Sigmoid colon (tissue), 7 donors: Measurements from ENCODE around the gene MFAP1. TPM values are rescaled to one million over a fixed set of nuclear protein-coding genes. Genes with fewer than 3 reads are reported as not detected.
A peak's percentile ranks its signal among the peaks of the same experiment; 100 is the strongest.

Experiments used
- DNase-seq: peaks from one replicate; pipeline ENCODE4 v3.0.0-alpha.2; 2019
- H3K27ac ChIP-seq, 4 donors: fragments of 200-600 bp; sonication (generic); one replicate each; pipeline ENCODE4 v1.5.1; 2016 to 2019; ENCODE audit warnings: mild to moderate bottlenecking in 1 of 4
- H3K27me3 ChIP-seq, 3 donors: fragments of 200-600 bp; sonication (generic); one replicate each; pipeline ENCODE4 v1.5.1; 2019; ENCODE audit warnings: mild to moderate bottlenecking in 1 of 3
- H3K36me3 ChIP-seq, 4 donors: fragments of 200-600 bp; sonication (generic); one replicate each; pipeline ENCODE4 v1.5.1; 2016 to 2019
- H3K4me1 ChIP-seq, 4 donors: fragments of 200-600 bp; sonication (generic); one replicate each; pipeline ENCODE4 v1.5.1; 2017 to 2019
- H3K4me3 ChIP-seq, 4 donors: fragments of 200-600 bp; sonication (generic); one replicate each; pipeline ENCODE4 v1.5.1; 2017 to 2019; ENCODE audit warnings: mild to moderate bottlenecking in 2 of 4, moderate library complexity in 1 of 4
- H3K9me3 ChIP-seq, 4 donors: fragments of 200-600 bp in 3 of 4; sonication (generic) in 3 of 4; one replicate each; pipeline versions ENCODE4 v1.5.1 to v1.6.1; 2013 to 2019
- EP300 ChIP-seq, 4 donors: sonication (generic); formaldehyde crosslinking; IDR thresholded peaks; one replicate each; pipeline ENCODE4 v1.6.1; 2017; ENCODE audit warnings: antibody characterized with exemption in 4 of 4
- POLR2A ChIP-seq, 2 donors: fragments of 450-650 bp; IDR thresholded peaks; one replicate each; pipeline ENCODE4 v1.6.1; 2016; ENCODE audit warnings: antibody characterized with exemption in 2 of 2, mild to moderate bottlenecking in 2 of 2, moderate library complexity in 2 of 2
- POLR2AphosphoS5 ChIP-seq, 4 donors: sonication (generic); formaldehyde crosslinking; IDR thresholded peaks; one replicate each; pipeline ENCODE4 v1.6.1; 2017; ENCODE audit warnings: antibody characterized with exemption in 4 of 4
- WGBS, 2 donors: extraction: QIAGEN DNeasy Blood & Tissue Kit; methylation state at CpG; one replicate each; pipeline ENCODE4 v1.1.7; 2013; 5-methylcytosine and 5-hydroxymethylcytosine counted together
- intact Hi-C: fragments of 100-400 bp; cut with DNase I; formaldehyde crosslinking; loops from one replicate; pipeline ENCODE4 v1.15.1; 2023
- polyA plus RNA-seq, 3 donors: library from polyadenylated mRNA; stranded (reverse); fragments of 200-250 nt; gene quantifications; one replicate each; pipeline ENCODE4 v1.2.3, GENCODE V29; 2013
- small RNA-seq, 3 donors: library from RNA; depleted of rRNA; stranded (forward); fragments of <200 nt; gene quantifications; one replicate each; pipeline ENCODE3, GENCODE V24; 2016
- total RNA-seq, 4 donors: library from RNA; depleted of rRNA; stranded (reverse); fragments of >200 nt; gene quantifications; one replicate each; pipeline ENCODE4 v1.1.0, GENCODE V29; 2016
- TF ChIP-seq, protein P1 (sequence below), 4 experiments: fragments of 450-650 bp in 3 of 4; fragments of 200-600 bp in 1 of 4; IDR thresholded peaks; one replicate each; pipeline ENCODE4 v1.5.1; 2016 to 2019; ENCODE audit warnings: antibody characterized with exemption in 4 of 4, mild to moderate bottlenecking in 3 of 4, moderate library complexity in 2 of 4
- donor health status: healthy with polysubstance abuse.
- donor health status: Bipolar disorder and iron deficiency.
- donor health status: healthy.

MFAP1 gene
- total and polyA plus RNA-seq, 7 donors, result 12.7 to 27.0 (median 20.0) TPM

DNA sequence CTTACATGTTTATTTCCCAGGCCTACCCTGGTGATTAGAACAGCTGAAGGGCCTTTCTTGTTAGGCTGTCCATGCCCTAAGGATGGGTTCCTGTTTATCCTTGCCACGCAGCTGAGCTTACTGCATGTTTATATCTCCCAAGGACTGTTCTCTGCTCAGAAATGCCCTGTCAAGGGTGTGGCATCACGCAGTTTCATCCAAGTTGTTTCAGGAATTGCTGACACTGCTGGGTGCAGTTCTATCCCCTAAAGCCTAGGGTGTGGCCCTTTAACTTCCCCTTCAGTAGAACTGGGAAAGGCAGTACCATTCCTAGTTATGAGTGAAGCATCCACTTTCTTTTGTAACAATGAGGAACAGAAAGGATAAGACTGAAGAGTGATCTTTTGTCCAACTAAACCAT lies 52.7 kb downstream of the MFAP1 start:
- Histone ChIP-seq H3K4me3 (no peak overlapping the region), H3K36me3 (peaks cover 31 to 68% (median 45%) of the 10 kb centered on the region in 4 donors), H3K27ac (no peak overlapping the region), H3K9me3 (no peaks in the 10 kb centered on the region), H3K4me1 (peaks cover 0 to 10% (median 8%) of the 10 kb centered on the region in 4 donors), H3K27me3 (no peaks in the 10 kb centered on the region)
- intact Hi-C loops, result no loop called here
- TF ChIP-seq POLR2A (IDR thresholded peaks at IDR 0.05) (no peak), POLR2AphosphoS5 (IDR thresholded peaks at IDR 0.05) (no peak), EP300 (IDR thresholded peaks at IDR 0.05) (no peak)
- TF ChIP-seq, protein P1, sequence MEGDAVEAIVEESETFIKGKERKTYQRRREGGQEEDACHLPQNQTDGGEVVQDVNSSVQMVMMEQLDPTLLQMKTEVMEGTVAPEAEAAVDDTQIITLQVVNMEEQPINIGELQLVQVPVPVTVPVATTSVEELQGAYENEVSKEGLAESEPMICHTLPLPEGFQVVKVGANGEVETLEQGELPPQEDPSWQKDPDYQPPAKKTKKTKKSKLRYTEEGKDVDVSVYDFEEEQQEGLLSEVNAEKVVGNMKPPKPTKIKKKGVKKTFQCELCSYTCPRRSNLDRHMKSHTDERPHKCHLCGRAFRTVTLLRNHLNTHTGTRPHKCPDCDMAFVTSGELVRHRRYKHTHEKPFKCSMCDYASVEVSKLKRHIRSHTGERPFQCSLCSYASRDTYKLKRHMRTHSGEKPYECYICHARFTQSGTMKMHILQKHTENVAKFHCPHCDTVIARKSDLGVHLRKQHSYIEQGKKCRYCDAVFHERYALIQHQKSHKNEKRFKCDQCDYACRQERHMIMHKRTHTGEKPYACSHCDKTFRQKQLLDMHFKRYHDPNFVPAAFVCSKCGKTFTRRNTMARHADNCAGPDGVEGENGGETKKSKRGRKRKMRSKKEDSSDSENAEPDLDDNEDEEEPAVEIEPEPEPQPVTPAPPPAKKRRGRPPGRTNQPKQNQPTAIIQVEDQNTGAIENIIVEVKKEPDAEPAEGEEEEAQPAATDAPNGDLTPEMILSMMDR (IDR thresholded peaks at IDR 0.05), result no peak
- no peak for DNase-seq
- WGBS, 2 donors, result 19 to 56% methylated on average over 2 of the region's 2 CpGs

DNA sequence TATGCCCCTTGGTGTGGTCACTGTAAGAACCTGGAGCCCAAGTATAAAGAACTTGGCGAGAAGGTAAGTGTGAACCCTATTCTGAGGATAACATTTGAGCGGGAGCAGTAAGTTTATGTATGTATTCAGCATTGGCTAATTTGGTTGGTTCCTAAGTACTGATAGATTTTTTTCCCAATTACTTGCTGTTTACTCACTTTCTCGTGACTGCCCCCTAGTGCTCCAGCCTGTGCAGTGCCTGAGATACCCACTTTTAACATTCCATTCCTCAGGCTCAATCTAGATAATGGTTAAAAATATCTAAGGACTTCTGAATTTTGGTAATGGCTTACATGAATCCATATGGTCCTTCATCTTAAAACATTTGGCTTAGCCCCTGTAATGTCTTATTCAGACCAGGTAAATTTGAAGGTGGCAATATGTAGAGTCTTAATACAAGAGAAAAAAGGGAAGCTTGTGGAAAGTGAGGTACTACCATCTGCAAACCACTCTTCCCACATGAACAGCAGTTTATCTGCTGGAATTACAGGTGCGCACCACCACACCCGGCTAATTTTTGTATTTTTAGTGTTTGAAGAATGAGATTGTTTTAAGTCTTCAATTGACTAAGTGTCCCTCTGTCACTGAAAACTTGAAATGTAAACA lies 54.8 kb downstream of the MFAP1 start:
- no peaks in the 10 kb centered on the region for H3K4me1 ChIP-seq
- TF ChIP-seq, protein P1 (IDR thresholded peaks at IDR 0.05), result peak; percentile 12 to 77 (median 72)
- no peak for TF ChIP-seq EP300 (IDR thresholded peaks at IDR 0.05)
- H3K27me3 ChIP-seq, result no peaks in the 10 kb centered on the region
- intact Hi-C loops, result no loop called here
- WGBS, 2 donors, result 59 to 68% methylated on average over 5 of the region's 5 CpGs
- no peak overlapping the region for H3K27ac ChIP-seq
- no peak overlapping the region for H3K4me3 ChIP-seq
- no peaks in the 10 kb centered on the region for H3K9me3 ChIP-seq
- DNase-seq, result no peak
- H3K36me3 ChIP-seq, result peaks cover 46 to 89% (median 62%) of the 10 kb centered on the region in 4 donors

DNA sequence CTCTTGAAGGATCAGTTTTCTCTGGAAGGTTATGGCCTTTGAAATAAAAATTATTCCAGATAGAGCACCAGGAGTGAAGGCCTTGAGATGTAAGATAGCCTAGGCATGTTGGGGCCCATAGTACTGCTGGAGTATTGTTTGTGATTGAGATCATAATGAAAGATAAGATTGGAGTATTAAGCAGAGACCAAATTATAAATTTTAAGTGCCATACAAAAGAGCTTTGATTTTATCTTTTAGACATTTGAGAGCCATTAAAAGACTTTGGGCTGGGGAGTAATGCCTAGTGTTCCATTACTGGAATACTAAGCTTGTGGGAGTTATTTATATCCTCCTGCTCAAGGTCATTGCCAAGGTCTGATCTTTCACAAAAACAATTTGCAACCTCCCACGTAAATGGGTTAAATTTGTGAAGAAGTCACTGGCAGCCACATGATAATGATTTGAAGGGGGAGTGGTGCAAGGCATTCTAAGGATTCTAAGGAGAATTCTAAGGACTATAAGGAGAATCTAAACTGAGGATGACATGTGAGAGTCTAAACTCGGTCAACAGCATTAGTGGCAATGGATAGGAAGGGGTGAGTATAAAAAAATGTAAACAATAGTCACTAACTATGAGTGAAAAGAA lies 60.6 kb downstream of the MFAP1 start:
- intact Hi-C loops, result no loop called here
- peak overlapping the region in 1 of 4 donors; percentile 46 for H3K27ac ChIP-seq
- no peaks in the 10 kb centered on the region for H3K9me3 ChIP-seq
- no peaks in the 10 kb centered on the region for H3K4me1 ChIP-seq
- peaks cover 41 to 100% (median 63%) of the 10 kb centered on the region in 4 donors for H3K36me3 ChIP-seq
- no peaks in the 10 kb centered on the region for H3K27me3 ChIP-seq
- DNase-seq, result no peak
- TF ChIP-seq POLR2A (IDR thresholded peaks at IDR 0.05) (no peak), POLR2AphosphoS5 (IDR thresholded peaks at IDR 0.05) (no peak), EP300 (IDR thresholded peaks at IDR 0.05) (no peak)
- TF ChIP-seq, protein P1 (IDR thresholded peaks at IDR 0.05), result no peak
- H3K4me3 ChIP-seq, result no peak overlapping the region
- WGBS, 2 donors, result 80 to 86% methylated on average over 2 of the region's 2 CpGs

DNA sequence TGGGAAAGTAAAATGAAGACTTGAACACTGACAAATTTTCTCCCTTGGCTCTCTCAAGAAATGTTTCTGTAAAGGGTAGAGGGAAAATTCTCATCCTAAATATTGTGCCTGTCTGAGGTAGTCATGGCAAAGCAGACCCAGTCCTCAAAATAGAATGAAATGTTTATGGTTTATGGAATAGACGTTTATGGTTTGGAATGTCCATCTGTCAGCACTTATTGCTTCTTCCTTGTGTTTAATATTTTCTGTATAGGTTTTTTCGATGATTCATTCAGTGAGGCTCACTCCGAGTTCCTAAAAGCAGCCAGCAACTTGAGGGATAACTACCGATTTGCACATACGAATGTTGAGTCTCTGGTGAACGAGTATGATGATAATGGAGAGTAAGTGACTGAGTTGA lies 61.7 kb downstream of the MFAP1 start:
- no peaks in the 10 kb centered on the region for H3K9me3 ChIP-seq
- TF ChIP-seq EP300 (IDR thresholded peaks at IDR 0.05) (no peak), POLR2A (IDR thresholded peaks at IDR 0.05) (no peak), POLR2AphosphoS5 (IDR thresholded peaks at IDR 0.05) (no peak)
- TF ChIP-seq, protein P1 (IDR thresholded peaks at IDR 0.05), result no peak
- H3K36me3 ChIP-seq, result peaks cover 35 to 100% (median 62%) of the 10 kb centered on the region in 4 donors
- no peaks in the 10 kb centered on the region for H3K27me3 ChIP-seq
- H3K4me1 ChIP-seq, result no peaks in the 10 kb centered on the region
- WGBS, 2 donors, result 78 to 79% methylated on average over 6 of the region's 6 CpGs
- no peak overlapping the region for H3K4me3 ChIP-seq
- DNase-seq, result no peak
- H3K27ac ChIP-seq, result peak overlapping the region in 1 of 4 donors; percentile 46
- intact Hi-C loops, result no loop called here

Small RNA genes lying within 50 kb of the gene (small RNA-seq; reads per million reads assigned to genes)
- 0 reads per million in 3 donors for gene MIR1282
- gene RF00019, result 0 reads per million in 3 donors

Other genes starting within 250 kb of the MFAP1 start
- gene PPIP5K1, start 234.5 kb downstream of the MFAP1 start, total RNA-seq, result 10 to 100 TPM in 3 of 4 donors, 1 to 10 TPM in 1; 8.3 to 44.6 (median 18.3) TPM
- 10 to 100 TPM in 2 of 3 donors, 1 to 10 TPM in 1; 4.8 to 23.9 (median 13.2) TPM for gene PPIP5K1, start 234.5 kb downstream of the MFAP1 start, polyA plus RNA-seq
- gene CKMT1B, start 230.7 kb downstream of the MFAP1 start, total RNA-seq, result 1 to 10 TPM in 1 of 4 donors, under 1 TPM in 1, not detected in 2; 0.83 to 1.1 TPM
- gene CKMT1B, start 230.7 kb downstream of the MFAP1 start, polyA plus RNA-seq, result 100 to 1,000 TPM in 2 of 3 donors, 10 to 100 TPM in 1; 66.1 to 153 (median 128) TPM
- under 1 TPM in 3 of 4 donors, not detected in 1; under 0.01 to 0.71 (median 0.68) TPM for gene STRC, start 205.9 kb downstream of the MFAP1 start, total RNA-seq
- under 1 TPM in 1 of 3 donors, not detected in 2; 0.51 TPM for gene STRC, start 205.9 kb downstream of the MFAP1 start, polyA plus RNA-seq
- 1 to 10 TPM; 1.8 to 6.9 (median 5.2) TPM for gene CATSPER2, start 175.8 kb downstream of the MFAP1 start, total RNA-seq
- 1 to 10 TPM in 1 of 3 donors, under 1 TPM in 1, not detected in 1; under 0.01 to 3.4 TPM for gene CATSPER2, start 175.8 kb downstream of the MFAP1 start, polyA plus RNA-seq
- 1 to 10 TPM in 1 of 4 donors, under 1 TPM in 1, not detected in 2; 0.36 to 1.8 TPM for gene CKMT1A, start 130.8 kb downstream of the MFAP1 start, total RNA-seq
- gene CKMT1A, start 130.8 kb downstream of the MFAP1 start, polyA plus RNA-seq, result 100 to 1,000 TPM in 2 of 3 donors, 10 to 100 TPM in 1; 64.3 to 114 (median 105) TPM
- 10 to 100 TPM; 62.0 to 66.2 (median 63.4) TPM for gene PDIA3, start 78.3 kb downstream of the MFAP1 start, total RNA-seq
- gene PDIA3, start 78.3 kb downstream of the MFAP1 start, polyA plus RNA-seq, result 100 to 1,000 TPM in 1 of 3 donors, 10 to 100 TPM in 2; 36.6 to 430 (median 82.5) TPM
- gene ELL3, start 47.7 kb downstream of the MFAP1 start, total RNA-seq, result 1 to 10 TPM; 1.9 to 6.4 (median 4.3) TPM
- gene ELL3, start 47.7 kb downstream of the MFAP1 start, polyA plus RNA-seq, result 10 to 100 TPM; 31.1 to 45.8 (median 36.0) TPM
- gene SERF2, start 32.4 kb downstream of the MFAP1 start, total RNA-seq, result 100 to 1,000 TPM; 625 to 803 (median 718) TPM
- 1,000 to 10,000 TPM; 1,723 to 3,090 (median 2,981) TPM for gene SERF2, start 32.4 kb downstream of the MFAP1 start, polyA plus RNA-seq
- gene SERINC4, start 24.5 kb downstream of the MFAP1 start, total RNA-seq, result under 1 TPM in 1 of 4 donors, not detected in 3; 0.27 TPM
- under 1 TPM in 2 of 3 donors, not detected in 1; 0.60 to 0.61 TPM for gene SERINC4, start 24.5 kb downstream of the MFAP1 start, polyA plus RNA-seq
- gene HYPK, start 24.1 kb downstream of the MFAP1 start, total RNA-seq, result 10 to 100 TPM in 2 of 4 donors, 1 to 10 TPM in 2; 3.6 to 22.8 (median 10.4) TPM
- 10 to 100 TPM; 13.8 to 22.2 (median 14.7) TPM for gene HYPK, start 24.1 kb downstream of the MFAP1 start, polyA plus RNA-seq
- 10 to 100 TPM in 3 of 4 donors, 1 to 10 TPM in 1; 8.9 to 11.6 (median 11.0) TPM for gene WDR76, start 2.3 kb upstream of the MFAP1 start, total RNA-seq
- 1 to 10 TPM; 1.2 to 5.4 (median 2.5) TPM for gene WDR76, start 2.3 kb upstream of the MFAP1 start, polyA plus RNA-seq